PC-3 (cell line): ENCODE data around the gene RBBP5. TPM values are rescaled to one million over a fixed set of nuclear protein-coding genes. Genes with fewer than 3 reads are reported as not detected.

Source experiments
- ATAC-seq: fragments of 200-7000 bp; cut with Tn5 transposase; 2 replicates; pipeline ENCODE4 v1.9.1; 2020; ENCODE audit warnings: mild to moderate bottlenecking, moderate library complexity
- BruUV-seq: library from RNA; stranded (reverse); fragments of 400-500 nt; replicated peaks from 2 replicates; lab custom pipeline; 2021; lab: Mats Ljungman, UMichigan
- CTCF ChIA-PET: fragments of 300-600 bp; sonication (Branson Sonifier 250); formaldehyde crosslinking; loops from one replicate; lab custom pipeline; 2022; ENCODE audit warnings: antibody characterized with exemption; lab: Charles Lee
- POLR2A ChIA-PET: fragments of 300-600 bp; sonication (Branson Sonifier 250); formaldehyde crosslinking; loops from one replicate; lab custom pipeline; 2022; ENCODE audit warnings: antibody characterized with exemption; ENCODE audit not compliant: unreplicated experiment; lab: Charles Lee
- DNase-seq: peaks from one replicate; pipeline ENCODE4 v3.0.0-alpha.2; 2015
- H2AFZ ChIP-seq: fragments of 300-600 bp; sonication (generic); 2 replicates; pipeline ENCODE4 v1.6.0; 2016; ENCODE audit warnings: antibody characterized with exemption, low read length
- H3F3A ChIP-seq: fragments of 300-600 bp; sonication (generic); one replicate; pipeline ENCODE4 v1.6.0; 2017; ENCODE audit warnings: antibody characterized with exemption, low read length, control low read depth, mild to moderate bottlenecking; ENCODE audit not compliant: unreplicated experiment
- H3K27ac ChIP-seq: fragments of 300-600 bp; sonication (generic); 2 replicates; pipeline ENCODE4 v1.5.1; 2016; ENCODE audit warnings: mild to moderate bottlenecking, low read length
- H3K27me3 ChIP-seq: fragments of 300-600 bp; sonication (generic); 2 replicates; pipeline ENCODE4 v1.6.1; 2016; ENCODE audit warnings: low read length, mixed read lengths
- H3K36me3 ChIP-seq: fragments of 300-600 bp; sonication (generic); 2 replicates; pipeline ENCODE4 v1.6.1; 2016; ENCODE audit warnings: low read depth, mixed run types, low read length, mixed read lengths
- H3K4me1 ChIP-seq: fragments of 300-600 bp; sonication (generic); 2 replicates; pipeline ENCODE4 v1.5.1; 2016; ENCODE audit warnings: low read length; ENCODE audit not compliant: insufficient read depth
- H3K4me2 ChIP-seq: fragments of 300-600 bp; sonication (generic); 2 replicates; pipeline ENCODE4 v1.6.0; 2016; ENCODE audit warnings: low read length
- H3K4me3 ChIP-seq: fragments of 300-600 bp; sonication (generic); 2 replicates; pipeline ENCODE4 v1.5.1; 2016; ENCODE audit warnings: mild to moderate bottlenecking, low read length, mixed read lengths
- H3K79me2 ChIP-seq: fragments of 300-600 bp; sonication (generic); 2 replicates; pipeline ENCODE4 v1.6.1; 2017; ENCODE audit warnings: low read length, mixed read lengths
- H3K9ac ChIP-seq: fragments of 300-600 bp; sonication (generic); 2 replicates; pipeline ENCODE4 v1.6.0; 2016; ENCODE audit warnings: mild to moderate bottlenecking, low read length
- H3K9me2 ChIP-seq: fragments of 300-600 bp; sonication (generic); replicated peaks from 2 replicates; pipeline ENCODE4 v1.6.1; 2016; ENCODE audit warnings: mixed run types, low read length, mixed read lengths
- H3K9me3 ChIP-seq: fragments of 300-600 bp; sonication (generic); 2 replicates; pipeline ENCODE4 v1.6.1; 2016; ENCODE audit warnings: low read length, mixed read lengths
- H4K20me1 ChIP-seq: fragments of 300-600 bp; sonication (generic); 2 replicates; pipeline ENCODE4 v1.6.1; 2016; ENCODE audit warnings: low read length, mixed read lengths
- CTCF ChIP-seq: fragments of 300-600 bp; sonication (generic); conservative IDR thresholded peaks from 2 replicates; pipeline ENCODE4 v1.5.1; 2017; ENCODE audit warnings: antibody characterized with exemption, low read depth, mild to moderate bottlenecking, low read length
- EZH2 ChIP-seq: fragments of 300-600 bp; sonication (generic); IDR thresholded peaks from one replicate; pipeline ENCODE4 v1.6.1; 2017; ENCODE audit warnings: antibody characterized with exemption, mild to moderate bottlenecking, low read length; ENCODE audit not compliant: unreplicated experiment
- EZH2phosphoT487 ChIP-seq: fragments of 300-600 bp; sonication (generic); IDR thresholded peaks from 2 replicates; pipeline ENCODE4 v1.6.1; 2018; ENCODE audit warnings: mild to moderate bottlenecking, antibody characterized with exemption, low read length, borderline replicate concordance
- intact Hi-C: fragments of 100-400 bp; cut with micrococcal nuclease; formaldehyde crosslinking; loops from 2 replicates; pipeline ENCODE4 v1.9.0; 2023
- total RNA-seq: library from RNA; depleted of rRNA; stranded (reverse); fragments of >200 nt; gene quantifications from 2 replicates; pipeline ENCODE4 v1.2.3, GENCODE V29; 2014

Gene RBBP5
- total RNA-seq, 1 experiment from 2014 or later, result 41.7 TPM

GRCh38 chr1:205152505-205152904, 30.7 kb upstream of the RBBP5 start:
- no TSS peak for BruUV-seq
- CTCF ChIA-PET, result no interaction called here
- no peaks in the 10 kb centered on the region for H4K20me1 ChIP-seq
- no peak overlapping the region for H2AFZ ChIP-seq
- no peaks in the 10 kb centered on the region for H3K9me2 ChIP-seq
- no peaks in the 10 kb centered on the region for H3K27me3 ChIP-seq
- intact Hi-C loops, result no loop called here
- H3K36me3 ChIP-seq, result peaks cover 36% of the 10 kb centered on the region
- no peak overlapping the region for H3K9ac ChIP-seq
- DNase-seq (no peak), ATAC-seq (no peak)
- H3K9me3 ChIP-seq, result peaks cover 4% of the 10 kb centered on the region; the same call in 1 of the 2 replicates
- H3K4me1 ChIP-seq, result peaks cover 22% of the 10 kb centered on the region
- H3K4me3 ChIP-seq, result no peak overlapping the region
- H3K27ac ChIP-seq, result no peak overlapping the region
- H3K4me2 ChIP-seq, result no peak overlapping the region
- H3K79me2 ChIP-seq, result no peaks in the 10 kb centered on the region
- TF ChIP-seq CTCF, result no peak
- TF ChIP-seq EZH2, result no peak
- TF ChIP-seq EZH2phosphoT487, result no peak
- POLR2A ChIA-PET, result no interaction called here
- no peaks in the 10 kb centered on the region for H3F3A ChIP-seq

DNA sequence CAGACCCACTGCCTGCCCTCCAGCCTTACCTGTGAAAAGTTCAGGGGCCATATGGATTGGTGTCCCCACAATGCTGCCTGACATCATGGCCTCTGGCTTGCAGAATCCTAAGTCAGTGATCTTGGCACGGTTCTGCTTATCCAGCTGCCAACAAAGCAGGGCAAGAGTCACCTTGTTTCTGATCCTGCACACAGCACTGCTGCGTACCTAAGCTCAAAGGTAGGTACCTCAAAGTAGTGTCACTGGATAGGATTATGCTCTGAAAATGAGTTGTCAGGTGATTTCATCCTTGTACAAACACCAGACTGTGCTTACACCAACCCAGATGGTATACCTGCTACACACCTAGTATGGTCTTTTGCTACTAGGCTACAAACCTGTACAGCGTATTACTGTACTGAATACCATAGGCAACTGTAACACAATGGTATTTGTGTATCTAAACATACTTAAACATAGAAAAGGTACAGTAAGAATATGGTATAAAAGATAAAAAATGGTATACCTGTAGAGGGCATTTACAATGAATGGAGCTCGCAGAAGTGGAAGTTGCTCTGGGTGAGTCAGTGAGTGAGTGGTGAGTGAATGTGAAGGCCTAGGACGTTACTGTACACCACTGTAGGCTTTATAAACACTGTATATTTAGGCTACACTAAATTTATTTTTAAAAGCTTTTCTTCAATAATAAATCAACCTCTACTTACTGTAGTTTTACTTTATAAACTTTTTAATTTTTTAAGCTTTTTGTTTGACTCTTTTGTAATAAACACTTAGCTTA, 29.1 kb upstream of the RBBP5 start:
- Histone ChIP-seq H3K79me2 (no peaks in the 10 kb centered on the region), H3K4me3 (no peak overlapping the region), H3K9ac (0 out of 2 replicates have a peak overlapping the region, but pooled peaks have one; percentile 5), H3F3A (no peaks in the 10 kb centered on the region), H3K4me1 (peaks cover 22% of the 10 kb centered on the region), H3K4me2 (peak overlapping the region; percentile 41), H4K20me1 (no peaks in the 10 kb centered on the region), H3K27ac (peak overlapping the region; percentile 50), H2AFZ (no peak overlapping the region), H3K27me3 (no peaks in the 10 kb centered on the region), H3K36me3 (peaks cover 23% of the 10 kb centered on the region), H3K9me3 (peaks cover 4% of the 10 kb centered on the region; the same call in 1 of the 2 replicates), H3K9me2 (no peaks in the 10 kb centered on the region)
- POLR2A ChIA-PET, result interaction anchor here (0.6 kb wide), 1 partner anchor 25 kb away, joined by 3 read pairs; no protein-coding TSS in a partner anchor
- CTCF ChIA-PET, result interaction anchor here (0.8 to 1.5 kb wide), 3 partner anchors 9 to 105 kb away, joined by 5 to 7 read pairs (median 6); partner anchors contain the start of gene TMCC2
- intact Hi-C loops, result no loop called here
- BruUV-seq, result no TSS peak
- TF ChIP-seq EZH2phosphoT487, result no peak
- no peak for TF ChIP-seq EZH2
- 0 out of 2 replicates have a peak, but pooled peaks have one; percentile 22 for TF ChIP-seq CTCF
- DNase-seq (peak; percentile 74), ATAC-seq (peak; percentile 86)
